GM18867 (cell line): Measurements from ENCODE around the gene LUC7L.
"Not testable (repeated sequence)": the region's sequence is repeated elsewhere in the genome, so short reads cannot be mapped to it uniquely, and the experiment has no call there.

ENCODE experiments used
- ATAC-seq: cut with Tn5 transposase; IDR thresholded peaks from one replicate; pipeline ENCODE4 v1.9.1; 2021; ENCODE audit warnings: mild to moderate bottlenecking, moderate library complexity; ENCODE audit not compliant: unreplicated experiment

Gene LUC7L

GRCh38 chr16:228852-229730 lies at the start of gene LUC7L:
Gene LUC7L (minus strand): TSS chr16:229449. CDS start chr16:229339, 110 bp downstream.
- peak; percentile 78 for ATAC-seq

GRCh38 chr16:278863-279366 lies 49.7 kb upstream of the LUC7L start:
- ATAC-seq, result no peak

GRCh38 chr16:276426-277077 lies 47.3 kb upstream of the LUC7L start:
- ATAC-seq, result no peak

GRCh38 chr16:275786-276232 lies 46.6 kb upstream of the LUC7L start, which contains the start of gene RGS11:
Gene RGS11 (minus strand): TSS chr16:275944. CDS start chr16:275911, 33 bp downstream.
- ATAC-seq, result no peak

- no peak for ATAC-seq
These were observed 45.9 kb upstream of the LUC7L start for GRCh38 chr16:275041-275641.

GRCh38 chr16:273547-274421 lies 44.5 kb upstream of the LUC7L start:
- ATAC-seq, result no peak

- ATAC-seq, result no peak
These were observed 43.6 kb upstream of the LUC7L start for GRCh38 chr16:272633-273546.

- ATAC-seq, result no peak
These were observed 41.4 kb upstream of the LUC7L start for GRCh38 chr16:270381-271255.

GRCh38 chr16:269061-269796 lies 40.0 kb upstream of the LUC7L start:
- ATAC-seq, result no peak

GRCh38 chr16:268141-269053 lies 39.1 kb upstream of the LUC7L start:
- no peak for ATAC-seq

- ATAC-seq, result not testable (repeated sequence)
These were observed 38.3 kb upstream of the LUC7L start for GRCh38 chr16:267562-267961.

- no peak for ATAC-seq
These were observed 37.3 kb upstream of the LUC7L start for GRCh38 chr16:266258-267164.

- ATAC-seq, result no peak
These were observed 36.5 kb upstream of the LUC7L start for GRCh38 chr16:265711-266110.

GRCh38 chr16:265002-265529 lies 35.8 kb upstream of the LUC7L start:
- ATAC-seq, result no peak

- no peak for ATAC-seq
These were observed 35.2 kb upstream of the LUC7L start for GRCh38 chr16:264440-264951.
